ENCODE data around the gene COX14. TPM values are rescaled to one million over a fixed set of nuclear protein-coding genes. Genes with fewer than 3 reads are reported as not detected.

Gene COX14
- total and polyA plus RNA-seq, 9 donors: 27.1 to 58.6 (median 35.7) TPM

- no peaks in the 10 kb centered on the region for H3K27me3 ChIP-seq (ENCODE audit: control insufficient read depth, insufficient read depth, low read length)
Observed at GRCh38 chr12:50097952-50098351, 14.1 kb upstream of the COX14 start.

GRCh38 chr12:50099302-50100008 is 12.6 kb upstream of the COX14 start:
- Histone ChIP-seq H3K27ac (ENCODE audit: low read length) (no peak overlapping the region), H3K4me3 (ENCODE audit: low read length) (no peak overlapping the region), H3K4me1 (ENCODE audit: control insufficient read depth, insufficient read depth, low read length) (peaks cover 28% of the 10 kb centered on the region), H3K27me3 (ENCODE audit: control insufficient read depth, insufficient read depth, low read length) (no peaks in the 10 kb centered on the region), H3K36me3 (ENCODE audit: control insufficient read depth, insufficient read depth, low read length) (peaks cover 70% of the 10 kb centered on the region), H3K9me3 (replicated peaks; ENCODE audit: control insufficient read depth, low read depth, low read length) (no peaks in the 10 kb centered on the region)
- 74% methylated on average over 3 of the region's 5 CpGs for WGBS (ENCODE audit: insufficient coverage)
- DNase-seq: no peak

More at GRCh38 chr12:50097952-50098351, 14.1 kb upstream of the COX14 start:
- H3K36me3 ChIP-seq (ENCODE audit: control insufficient read depth, insufficient read depth, low read length): peaks cover 83% of the 10 kb centered on the region
- H3K4me1 ChIP-seq (ENCODE audit: control insufficient read depth, insufficient read depth, low read length): peaks cover 13% of the 10 kb centered on the region
- H3K27ac ChIP-seq (ENCODE audit: low read length): no peak overlapping the region
- no peak overlapping the region for H3K4me3 ChIP-seq (ENCODE audit: low read length)
- H3K9me3 ChIP-seq (replicated peaks; ENCODE audit: control insufficient read depth, low read depth, low read length): no peaks in the 10 kb centered on the region
- no peak for DNase-seq
- 83% methylated on average over 6 of the region's 6 CpGs for WGBS (ENCODE audit: insufficient coverage)

- WGBS (ENCODE audit: insufficient coverage): 60% methylated on average over 2 of the region's 3 CpGs
Observed at GRCh38 chr12:50100561-50100960, 11.5 kb upstream of the COX14 start.

GRCh38 chr12:50101663-50102062 is 10.4 kb upstream of the COX14 start:
- Histone ChIP-seq H3K4me3 (ENCODE audit: low read length) (no peak overlapping the region), H3K27ac (ENCODE audit: low read length) (no peak overlapping the region), H3K36me3 (ENCODE audit: control insufficient read depth, insufficient read depth, low read length) (peaks cover 48% of the 10 kb centered on the region), H3K4me1 (ENCODE audit: control insufficient read depth, insufficient read depth, low read length) (peaks cover 42% of the 10 kb centered on the region), H3K9me3 (replicated peaks; ENCODE audit: control insufficient read depth, low read depth, low read length) (no peaks in the 10 kb centered on the region), H3K27me3 (ENCODE audit: control insufficient read depth, insufficient read depth, low read length) (no peaks in the 10 kb centered on the region)
- peak; percentile 72 for DNase-seq
- WGBS (ENCODE audit: insufficient coverage): no CpG with 5 or more reads among the region's 3 CpGs

More at GRCh38 chr12:50100561-50100960, 11.5 kb upstream of the COX14 start:
- Histone ChIP-seq H3K27ac (ENCODE audit: low read length) (no peak overlapping the region), H3K9me3 (replicated peaks; ENCODE audit: control insufficient read depth, low read depth, low read length) (no peaks in the 10 kb centered on the region), H3K4me3 (ENCODE audit: low read length) (no peak overlapping the region), H3K27me3 (ENCODE audit: control insufficient read depth, insufficient read depth, low read length) (no peaks in the 10 kb centered on the region), H3K36me3 (ENCODE audit: control insufficient read depth, insufficient read depth, low read length) (peaks cover 59% of the 10 kb centered on the region), H3K4me1 (ENCODE audit: control insufficient read depth, insufficient read depth, low read length) (peaks cover 39% of the 10 kb centered on the region)
- no peak for DNase-seq

- Histone ChIP-seq H3K9me3 (replicated peaks; ENCODE audit: control insufficient read depth, low read depth, low read length) (no peaks in the 10 kb centered on the region), H3K27me3 (ENCODE audit: control insufficient read depth, insufficient read depth, low read length) (no peaks in the 10 kb centered on the region), H3K4me3 (ENCODE audit: low read length) (no peak overlapping the region), H3K36me3 (ENCODE audit: control insufficient read depth, insufficient read depth, low read length) (peaks cover 43% of the 10 kb centered on the region), H3K27ac (ENCODE audit: low read length) (no peak overlapping the region), H3K4me1 (ENCODE audit: control insufficient read depth, insufficient read depth, low read length) (peaks cover 42% of the 10 kb centered on the region)
- DNase-seq: no peak
- no CpG with 5 or more reads among the region's 2 CpGs for WGBS (ENCODE audit: insufficient coverage)
Observed at GRCh38 chr12:50102131-50102531, 9.9 kb upstream of the COX14 start.

GRCh38 chr12:50102646-50103309 is 9.3 kb upstream of the COX14 start:
- H3K27me3 ChIP-seq (ENCODE audit: control insufficient read depth, insufficient read depth, low read length): no peaks in the 10 kb centered on the region
- 86% methylated on average over 4 of the region's 8 CpGs for whole genome bisulfite sequencing (ENCODE audit: insufficient coverage)
- DNase-seq: no peak
- H3K27ac ChIP-seq (ENCODE audit: low read length): peak overlapping the region; percentile 87
- H3K4me1 ChIP-seq (ENCODE audit: control insufficient read depth, insufficient read depth, low read length): peaks cover 42% of the 10 kb centered on the region
- H3K36me3 ChIP-seq (ENCODE audit: control insufficient read depth, insufficient read depth, low read length): peaks cover 38% of the 10 kb centered on the region
- no peaks in the 10 kb centered on the region for H3K9me3 ChIP-seq (replicated peaks; ENCODE audit: control insufficient read depth, low read depth, low read length)
- H3K4me3 ChIP-seq (ENCODE audit: low read length): no peak overlapping the region

- H3K4me3 ChIP-seq (ENCODE audit: low read length): no peak overlapping the region
- peak overlapping the region; percentile 87 for H3K27ac ChIP-seq (ENCODE audit: low read length)
- H3K9me3 ChIP-seq (replicated peaks; ENCODE audit: control insufficient read depth, low read depth, low read length): no peaks in the 10 kb centered on the region
- no CpG with 5 or more reads among the region's 2 CpGs for WGBS (ENCODE audit: insufficient coverage)
- peaks cover 32% of the 10 kb centered on the region for H3K36me3 ChIP-seq (ENCODE audit: control insufficient read depth, insufficient read depth, low read length)
- no peak for DNase-seq
- H3K27me3 ChIP-seq (ENCODE audit: control insufficient read depth, insufficient read depth, low read length): no peaks in the 10 kb centered on the region
- peaks cover 42% of the 10 kb centered on the region for H3K4me1 ChIP-seq (ENCODE audit: control insufficient read depth, insufficient read depth, low read length)
Observed at GRCh38 chr12:50103351-50103750, 8.7 kb upstream of the COX14 start.

GRCh38 chr12:50103767-50104321 is 8.2 kb upstream of the COX14 start, which contains the start of gene GPD1:
Gene GPD1, plus strand, starts transcription at chr12:50104008. Its CDS starts 43 bp downstream, at chr12:50104051.
- no peaks in the 10 kb centered on the region for H3K9me3 ChIP-seq (replicated peaks; ENCODE audit: control insufficient read depth, low read depth, low read length)
- H3K4me1 ChIP-seq (ENCODE audit: control insufficient read depth, insufficient read depth, low read length): peaks cover 42% of the 10 kb centered on the region
- peaks cover 27% of the 10 kb centered on the region for H3K36me3 ChIP-seq (ENCODE audit: control insufficient read depth, insufficient read depth, low read length)
- H3K27ac ChIP-seq (ENCODE audit: low read length): peak within 1 kb of the TSS; percentile 87
- no peaks in the 10 kb centered on the region for H3K27me3 ChIP-seq (ENCODE audit: control insufficient read depth, insufficient read depth, low read length)
- DNase-seq: peak; percentile 64
- 32% methylated on average over 4 of the region's 13 CpGs for WGBS (ENCODE audit: insufficient coverage)
- H3K4me3 ChIP-seq (ENCODE audit: low read length): peak within 1 kb of the TSS; percentile 42

- peaks cover 19% of the 10 kb centered on the region for H3K36me3 ChIP-seq (ENCODE audit: control insufficient read depth, insufficient read depth, low read length)
- H3K27ac ChIP-seq (ENCODE audit: low read length): peak overlapping the region; percentile 87
- no peaks in the 10 kb centered on the region for H3K9me3 ChIP-seq (replicated peaks; ENCODE audit: control insufficient read depth, low read depth, low read length)
- 64% methylated on average over 9 of the region's 14 CpGs for WGBS (ENCODE audit: insufficient coverage)
- H3K4me1 ChIP-seq (ENCODE audit: control insufficient read depth, insufficient read depth, low read length): peaks cover 50% of the 10 kb centered on the region
- H3K27me3 ChIP-seq (ENCODE audit: control insufficient read depth, insufficient read depth, low read length): no peaks in the 10 kb centered on the region
- peak; percentile 83 for DNase-seq
- peak overlapping the region; percentile 42 for H3K4me3 ChIP-seq (ENCODE audit: low read length)
Observed at GRCh38 chr12:50104417-50105366, 7.3 kb upstream of the COX14 start.
